Activated gamma-delta T cell treated with Interleukin-2 at 50 U/mL for 16 hours (primary cell): ENCODE results near the gene ZNF346.

Source experiments
- DNase-seq: peaks from one replicate; pipeline ENCODE4 v3.0.0-alpha.2; 2020

Gene ZNF346

GRCh38 chr5:177071666-177072385 lies 49.3 kb downstream of the ZNF346 start:
- DNase-seq = peak; percentile 76

GRCh38 chr5:177077335-177077734 lies 54.8 kb downstream of the ZNF346 start:
- DNase-seq = no peak

GRCh38 chr5:177079606-177080005 lies 57.1 kb downstream of the ZNF346 start:
- no peak for DNase-seq

- no peak for DNase-seq
Measured at GRCh38 chr5:177080265-177080664, 57.8 kb downstream of the ZNF346 start.

GRCh38 chr5:177081859-177082258 lies 59.4 kb downstream of the ZNF346 start:
- no peak for DNase-seq

- DNase-seq = no peak
Measured at GRCh38 chr5:177083357-177083756, 60.9 kb downstream of the ZNF346 start.

GRCh38 chr5:177084175-177084574 lies 61.7 kb downstream of the ZNF346 start:
- no peak for DNase-seq

- no peak for DNase-seq
Measured at GRCh38 chr5:177085985-177086653, 63.6 kb downstream of the ZNF346 start.

- peak; percentile 51 for DNase-seq
Measured at GRCh38 chr5:177086654-177087397, 64.3 kb downstream of the ZNF346 start, which contains the start of gene FGFR4. TSS of gene FGFR4 (plus strand) at chr5:177086915. CDS start at chr5:177089603, 2,688 bp downstream.

- no peak for DNase-seq
Measured at GRCh38 chr5:177087398-177088005, 65.0 kb downstream of the ZNF346 start.

GRCh38 chr5:177089127-177089526 lies 66.6 kb downstream of the ZNF346 start:
- no peak for DNase-seq

- no peak for DNase-seq
Measured at GRCh38 chr5:177089825-177090641, 67.5 kb downstream of the ZNF346 start.

GRCh38 chr5:177090813-177091212 lies 68.3 kb downstream of the ZNF346 start:
- no peak for DNase-seq

GRCh38 chr5:177091232-177091631 lies 68.7 kb downstream of the ZNF346 start:
- no peak for DNase-seq

GRCh38 chr5:177092178-177093081 lies 69.9 kb downstream of the ZNF346 start:
- DNase-seq = no peak

- no peak for DNase-seq
Measured at GRCh38 chr5:177093082-177093712, 70.7 kb downstream of the ZNF346 start.

- no peak for DNase-seq
Measured at GRCh38 chr5:177093803-177094202, 71.3 kb downstream of the ZNF346 start.

GRCh38 chr5:177094224-177095087 lies 72.0 kb downstream of the ZNF346 start:
- no peak for DNase-seq

GRCh38 chr5:177095088-177095669 lies 72.7 kb downstream of the ZNF346 start:
- no peak for DNase-seq
